Nephron progenitor cell (in vitro differentiated cells): ENCODE measurements around the gene SNX13.

Source experiments
- DNase-seq: peaks from one replicate; pipeline ENCODE4 v3.0.0; 2021
- H3K27ac Mint-ChIP-seq: 2 replicates; pipeline ENCODE4 v1.8.0; 2021; ENCODE audit warnings: mild to moderate bottlenecking, moderate library complexity, mixed read lengths
- H3K27me3 Mint-ChIP-seq: 2 replicates; pipeline ENCODE4 v1.8.0; 2021; ENCODE audit warnings: mild to moderate bottlenecking, low read depth, mixed read lengths; ENCODE audit not compliant: poor library complexity
- H3K36me3 Mint-ChIP-seq: 2 replicates; pipeline ENCODE4 v1.8.0; 2021; ENCODE audit warnings: low read depth, mixed read lengths
- H3K4me1 Mint-ChIP-seq: 2 replicates; pipeline ENCODE4 v1.8.0; 2021; ENCODE audit warnings: mixed read lengths
- H3K4me3 Mint-ChIP-seq: 2 replicates; pipeline ENCODE4 v1.8.0; 2021; ENCODE audit warnings: mild to moderate bottlenecking, moderate library complexity, mixed read lengths
- H3K9me3 Mint-ChIP-seq: 2 replicates; pipeline ENCODE4 v1.8.0; 2021; ENCODE audit warnings: mild to moderate bottlenecking, moderate library complexity, mixed read lengths
- CTCF ChIP-seq: fragments of 200-600 bp; sonication (generic); IDR thresholded peaks from 2 replicates; pipeline ENCODE4 v1.5.0; 2021; ENCODE audit warnings: antibody characterized with exemption

Gene SNX13

GRCh38 chr7:17786314-17786852, 153.9 kb downstream of the SNX13 start:
- Mint-ChIP-seq H3K36me3 (no peaks in the 10 kb centered on the region), H3K9me3 (no peaks in the 10 kb centered on the region), H3K27me3 (no peaks in the 10 kb centered on the region), H3K4me3 (no peak overlapping the region), H3K27ac (peak overlapping the region; percentile 55), H3K4me1 (peaks cover 22% of the 10 kb centered on the region)
- no peak for TF ChIP-seq CTCF
- DNase-seq, result no peak

GRCh38 chr7:17782216-17782549, 158.1 kb downstream of the SNX13 start:
- H3K27ac Mint-ChIP-seq, result no peak overlapping the region
- no peak overlapping the region for H3K4me3 Mint-ChIP-seq
- H3K9me3 Mint-ChIP-seq, result no peaks in the 10 kb centered on the region
- H3K4me1 Mint-ChIP-seq, result peaks cover 22% of the 10 kb centered on the region
- no peak for DNase-seq
- H3K27me3 Mint-ChIP-seq, result peaks cover 3% of the 10 kb centered on the region
- no peaks in the 10 kb centered on the region for H3K36me3 Mint-ChIP-seq
- TF ChIP-seq CTCF, result no peak

- no peak overlapping the region for H3K27ac Mint-ChIP-seq
- peaks cover 3% of the 10 kb centered on the region for H3K27me3 Mint-ChIP-seq
- no peak overlapping the region for H3K4me3 Mint-ChIP-seq
- DNase-seq, result no peak
- no peaks in the 10 kb centered on the region for H3K9me3 Mint-ChIP-seq
- TF ChIP-seq CTCF, result no peak
- no peaks in the 10 kb centered on the region for H3K36me3 Mint-ChIP-seq
- H3K4me1 Mint-ChIP-seq, result peaks cover 18% of the 10 kb centered on the region
These were observed 158.6 kb downstream of the SNX13 start for GRCh38 chr7:17781491-17782215.

- peaks cover 3% of the 10 kb centered on the region for H3K27me3 Mint-ChIP-seq
- no peak overlapping the region for H3K4me3 Mint-ChIP-seq
- TF ChIP-seq CTCF, result no peak
- no peaks in the 10 kb centered on the region for H3K9me3 Mint-ChIP-seq
- H3K27ac Mint-ChIP-seq, result no peak overlapping the region
- H3K36me3 Mint-ChIP-seq, result no peaks in the 10 kb centered on the region
- DNase-seq, result no peak
- H3K4me1 Mint-ChIP-seq, result no peaks in the 10 kb centered on the region
These were observed 160.9 kb downstream of the SNX13 start for GRCh38 chr7:17779381-17779780.

- no peak for DNase-seq
These were observed 165.5 kb downstream of the SNX13 start for GRCh38 chr7:17774716-17775288.

More at GRCh38 chr7:17774716-17775288, 165.5 kb downstream of the SNX13 start:
- H3K27ac Mint-ChIP-seq, result no peak overlapping the region
- no peaks in the 10 kb centered on the region for H3K36me3 Mint-ChIP-seq
- no peak for TF ChIP-seq CTCF
- no peak overlapping the region for H3K4me3 Mint-ChIP-seq
- H3K27me3 Mint-ChIP-seq, result no peaks in the 10 kb centered on the region
- peaks cover 14% of the 10 kb centered on the region for H3K4me1 Mint-ChIP-seq
- no peaks in the 10 kb centered on the region for H3K9me3 Mint-ChIP-seq
